ENCODE data around the gene CLDN11.

CLDN11 gene

DNA sequence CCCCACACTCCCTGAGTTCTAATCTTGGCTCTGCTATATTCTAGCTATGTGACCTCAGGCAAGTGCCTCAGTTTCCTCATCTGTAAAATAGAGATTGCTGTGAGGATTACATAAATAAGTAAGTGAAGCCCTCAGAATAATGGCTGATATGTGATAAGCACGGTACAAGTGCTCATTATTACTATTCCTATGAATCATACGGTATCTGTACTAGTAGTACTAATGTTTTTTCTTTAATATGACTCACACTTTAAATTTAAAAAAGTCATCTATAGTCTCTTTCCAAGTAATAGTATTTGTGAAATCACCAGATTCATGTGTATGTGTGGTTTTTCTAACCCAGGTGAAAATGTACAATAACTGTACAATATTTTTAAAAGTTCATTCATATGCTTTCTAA, 58.7 kb downstream of the CLDN11 start:
- no peaks in the 10 kb centered on the region for H3K9me3 ChIP-seq
- H3K27ac ChIP-seq = no peak overlapping the region
- H3K27me3 ChIP-seq = peaks cover 30% of the 10 kb centered on the region
- no peaks in the 10 kb centered on the region for H3K4me1 ChIP-seq (ENCODE audit: control insufficient read depth in 1 of 2, insufficient read depth in 1 of 2, low read depth in 1 of 2, low read length in 1 of 2)
- H3K36me3 ChIP-seq = no peaks in the 10 kb centered on the region
- H3K4me3 ChIP-seq (ENCODE audit: low read depth in 1 of 2, low read length in 1 of 2) = no peak overlapping the region
- TF ChIP-seq, protein P1, sequence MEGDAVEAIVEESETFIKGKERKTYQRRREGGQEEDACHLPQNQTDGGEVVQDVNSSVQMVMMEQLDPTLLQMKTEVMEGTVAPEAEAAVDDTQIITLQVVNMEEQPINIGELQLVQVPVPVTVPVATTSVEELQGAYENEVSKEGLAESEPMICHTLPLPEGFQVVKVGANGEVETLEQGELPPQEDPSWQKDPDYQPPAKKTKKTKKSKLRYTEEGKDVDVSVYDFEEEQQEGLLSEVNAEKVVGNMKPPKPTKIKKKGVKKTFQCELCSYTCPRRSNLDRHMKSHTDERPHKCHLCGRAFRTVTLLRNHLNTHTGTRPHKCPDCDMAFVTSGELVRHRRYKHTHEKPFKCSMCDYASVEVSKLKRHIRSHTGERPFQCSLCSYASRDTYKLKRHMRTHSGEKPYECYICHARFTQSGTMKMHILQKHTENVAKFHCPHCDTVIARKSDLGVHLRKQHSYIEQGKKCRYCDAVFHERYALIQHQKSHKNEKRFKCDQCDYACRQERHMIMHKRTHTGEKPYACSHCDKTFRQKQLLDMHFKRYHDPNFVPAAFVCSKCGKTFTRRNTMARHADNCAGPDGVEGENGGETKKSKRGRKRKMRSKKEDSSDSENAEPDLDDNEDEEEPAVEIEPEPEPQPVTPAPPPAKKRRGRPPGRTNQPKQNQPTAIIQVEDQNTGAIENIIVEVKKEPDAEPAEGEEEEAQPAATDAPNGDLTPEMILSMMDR (IDR thresholded peaks at IDR 0.05) = no peak

DNA sequence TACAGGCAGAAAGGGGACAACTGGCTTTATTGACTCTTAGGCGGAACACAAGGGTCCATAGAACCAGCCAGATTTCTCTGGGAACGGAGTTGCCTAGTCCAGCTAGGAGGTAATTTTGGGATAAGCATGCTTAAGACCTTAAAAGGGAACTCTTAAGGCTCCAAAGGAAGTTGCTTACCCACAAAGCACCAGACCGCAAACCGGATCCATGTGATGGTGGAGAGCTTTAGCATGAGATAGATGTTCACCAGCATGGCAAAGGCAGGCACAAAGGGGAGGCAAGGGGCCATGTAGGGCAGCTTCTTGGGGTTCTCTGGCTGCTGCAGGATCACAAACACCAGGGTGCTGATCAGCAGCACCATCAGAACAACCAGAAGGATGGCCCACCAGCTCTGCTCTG, 61.4 kb downstream of the CLDN11 start:
- Histone ChIP-seq H3K4me1 (ENCODE audit: control insufficient read depth in 1 of 2, insufficient read depth in 1 of 2, low read depth in 1 of 2, low read length in 1 of 2) (no peaks in the 10 kb centered on the region), H3K4me3 (ENCODE audit: low read depth in 1 of 2, low read length in 1 of 2) (no peak overlapping the region), H3K9me3 (no peaks in the 10 kb centered on the region), H3K36me3 (no peaks in the 10 kb centered on the region), H3K27me3 (peaks cover 10% of the 10 kb centered on the region), H3K27ac (no peak overlapping the region)
- TF ChIP-seq, protein P1 (IDR thresholded peaks at IDR 0.05) = no peak

DNA sequence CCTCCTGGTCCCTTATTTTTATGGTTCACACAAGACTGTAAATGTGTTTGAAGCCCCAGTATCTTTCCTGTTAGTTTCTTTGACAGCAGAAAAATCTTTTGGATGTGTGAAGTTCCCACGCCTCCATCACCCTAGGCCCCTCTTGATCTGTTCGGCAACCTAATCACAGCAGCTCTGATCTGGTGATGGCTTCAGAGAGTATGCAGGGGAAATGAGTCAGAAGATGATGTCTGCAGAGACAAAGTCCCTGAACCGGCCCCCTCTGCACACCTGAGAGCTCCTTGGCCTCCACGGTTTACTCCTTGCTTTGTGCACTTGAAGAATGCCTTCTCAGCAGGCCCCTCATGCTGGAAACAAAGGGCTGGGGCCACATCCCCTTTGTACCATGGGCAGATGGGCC, 63.5 kb downstream of the CLDN11 start:
- Histone ChIP-seq H3K27me3 (peaks cover 5% of the 10 kb centered on the region), H3K4me1 (ENCODE audit: control insufficient read depth in 1 of 2, insufficient read depth in 1 of 2, low read depth in 1 of 2, low read length in 1 of 2) (no peaks in the 10 kb centered on the region), H3K4me3 (ENCODE audit: low read depth in 1 of 2, low read length in 1 of 2) (no peak overlapping the region), H3K9me3 (no peaks in the 10 kb centered on the region), H3K27ac (no peak overlapping the region), H3K36me3 (no peaks in the 10 kb centered on the region)
- TF ChIP-seq, protein P1 (IDR thresholded peaks at IDR 0.05) = no peak

DNA sequence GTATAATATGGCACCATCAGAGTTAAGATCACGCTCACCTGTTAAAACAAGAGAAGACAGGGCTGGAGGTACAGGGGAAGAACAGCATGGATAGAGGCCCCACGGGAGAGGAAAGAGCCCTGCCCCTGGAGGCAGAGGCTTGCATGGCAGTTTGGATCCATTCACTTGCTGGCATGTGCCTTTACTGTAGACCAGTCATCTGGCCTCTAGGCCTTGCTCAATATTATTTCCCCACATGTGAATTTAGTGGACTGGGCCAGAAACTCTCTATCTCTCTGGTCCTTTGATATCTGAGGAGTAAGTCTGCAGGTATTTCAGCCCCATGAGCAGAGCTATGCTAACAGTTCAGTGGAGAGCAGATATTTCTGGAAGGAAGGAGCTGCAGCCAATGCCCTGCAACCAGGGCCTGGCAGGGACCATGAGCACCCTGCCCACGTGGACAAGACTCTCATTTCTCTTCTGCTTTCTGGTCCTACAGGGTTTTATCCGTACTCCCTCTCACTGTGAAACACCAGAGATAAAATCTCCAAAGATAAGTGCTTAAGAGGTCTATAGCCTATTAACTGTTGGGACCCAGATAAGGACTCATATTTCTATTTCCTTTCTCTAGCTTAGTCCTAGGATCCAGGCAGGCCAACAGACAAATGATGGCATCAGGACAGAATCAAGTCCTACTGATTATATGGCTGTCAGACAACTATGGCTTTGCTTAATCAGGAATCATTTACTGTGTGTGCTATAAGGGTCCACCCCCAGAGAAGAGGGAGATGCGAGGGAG, 65.0 kb downstream of the CLDN11 start:
- Histone ChIP-seq H3K4me3 (ENCODE audit: low read depth in 1 of 2, low read length in 1 of 2) (no peak overlapping the region), H3K27me3 (peaks cover 17% of the 10 kb centered on the region), H3K27ac (no peak overlapping the region), H3K9me3 (no peaks in the 10 kb centered on the region), H3K4me1 (ENCODE audit: control insufficient read depth in 1 of 2, insufficient read depth in 1 of 2, low read depth in 1 of 2, low read length in 1 of 2) (no peaks in the 10 kb centered on the region), H3K36me3 (no peaks in the 10 kb centered on the region)
- TF ChIP-seq, protein P1 (IDR thresholded peaks at IDR 0.05) = no peak

All from neutrophil (primary cell).